ENCODE data around the gene KLHL36.

GRCh38 chr16:84706856-84707255 is 58.5 kb downstream of the KLHL36 start:
- TF ChIP-seq CTCF (IDR thresholded peaks at IDR 0.05) (no peak), EP300 (IDR thresholded peaks at IDR 0.05) (no peak), POLR2A (IDR thresholded peaks at IDR 0.05) (no peak), POLR2AphosphoS5 (IDR thresholded peaks at IDR 0.05) (no peak)

All from sigmoid colon (tissue), 4 donors.